Stimulated activated CD8-positive, alpha-beta memory T cell treated with anti-CD3 and anti-CD28 coated beads, Interleukin-4, amount 100 ng/mL, for 48 hours (primary cell): ENCODE results near the gene DEPP1.
A peak's percentile ranks its signal among the peaks of the same experiment; 100 is the strongest.

Experiments used
- DNase-seq: peaks from one replicate; pipeline ENCODE4 v3.0.0-alpha.2; 2020

DEPP1 gene

DNA sequence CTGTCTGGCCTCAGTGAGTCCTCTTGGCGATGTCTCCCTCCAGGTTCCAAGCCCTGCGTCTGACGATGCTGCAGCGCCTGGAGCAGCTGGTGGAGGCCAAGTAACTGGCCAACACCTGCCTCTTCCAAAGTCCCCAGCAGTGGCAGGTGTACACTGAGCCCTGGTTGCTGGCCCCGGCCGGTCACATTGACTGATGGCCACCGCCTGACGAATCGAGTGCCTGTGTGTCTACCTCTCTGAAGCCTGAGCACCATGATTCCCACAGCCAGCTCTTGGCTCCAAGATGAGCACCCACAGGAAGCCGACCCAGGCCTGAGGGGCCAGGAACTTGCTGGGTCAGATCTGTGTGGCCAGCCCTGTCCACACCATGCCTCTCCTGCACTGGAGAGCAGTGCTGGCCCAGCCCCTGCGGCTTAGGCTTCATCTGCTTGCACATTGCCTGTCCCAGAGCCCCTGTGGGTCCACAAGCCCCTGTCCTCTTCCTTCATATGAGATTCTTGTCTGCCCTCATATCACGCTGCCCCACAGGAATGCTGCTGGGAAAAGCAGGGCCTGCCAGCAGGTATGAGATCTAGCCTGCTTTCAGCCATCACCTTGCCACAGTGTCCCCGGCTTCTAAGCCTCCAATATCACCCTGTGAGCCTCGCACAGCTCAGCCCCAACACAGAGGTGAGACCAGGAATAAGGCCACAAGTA lies 14.8 kb upstream of the DEPP1 start:
- peak; percentile 11 for DNase-seq

DNA sequence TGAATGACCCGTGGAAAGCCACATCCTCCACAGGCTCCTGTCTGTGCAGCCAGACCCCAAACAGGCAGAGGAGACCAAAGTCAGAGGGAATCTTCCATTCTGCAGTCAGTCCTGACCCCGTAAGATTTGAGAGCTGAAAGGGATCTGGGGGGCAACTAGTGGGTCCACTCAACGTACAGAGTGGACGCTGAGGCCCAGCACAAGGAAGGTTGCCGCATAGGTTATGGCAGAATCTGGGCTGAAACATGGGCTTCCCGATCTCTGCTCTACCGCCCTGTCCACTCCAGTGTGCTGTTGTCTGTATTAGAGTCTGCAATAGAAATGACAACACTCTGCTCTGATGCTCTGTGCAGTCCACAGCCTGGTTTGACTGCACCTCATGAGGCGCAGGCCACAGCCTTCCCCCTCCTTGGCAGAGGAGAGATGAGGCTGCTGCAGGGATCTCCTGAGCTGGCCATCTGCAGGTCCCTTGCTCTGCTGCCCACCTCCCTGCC lies 14.2 kb upstream of the DEPP1 start:
- DNase-seq = no peak

DNA sequence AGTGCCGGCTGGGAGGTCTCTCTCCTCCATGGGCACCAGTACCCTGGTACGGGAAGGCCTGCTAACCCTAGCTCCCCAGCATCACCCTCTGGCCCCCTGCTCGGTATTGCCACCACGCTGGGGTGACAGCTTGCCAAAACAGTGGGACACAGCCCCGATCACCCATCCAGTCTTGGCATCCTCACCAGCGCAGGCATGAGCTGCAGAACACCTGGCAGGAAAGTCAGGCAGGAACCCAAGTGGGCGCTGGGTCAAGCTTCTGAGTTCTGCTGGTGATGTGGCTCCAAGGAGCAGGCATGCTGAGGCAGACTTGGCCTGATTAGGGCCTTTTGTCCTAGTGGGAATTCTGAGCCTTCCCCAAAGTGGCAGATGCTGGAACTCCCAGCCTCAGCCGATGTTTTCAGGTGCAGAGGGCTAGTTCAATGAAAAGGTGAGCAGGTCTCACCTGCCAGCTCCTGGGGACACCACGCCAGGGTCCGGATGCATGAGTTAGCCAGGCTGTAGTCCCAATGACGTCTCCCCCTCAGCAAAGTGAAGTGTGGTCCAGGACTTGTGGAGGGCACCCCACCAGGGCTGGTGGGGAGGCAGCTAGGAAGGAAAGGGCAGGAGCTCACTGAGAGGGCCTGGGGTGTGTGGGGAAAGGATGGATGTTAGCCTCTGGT lies 13.6 kb upstream of the DEPP1 start:
- DNase-seq = peak; percentile 14

DNA sequence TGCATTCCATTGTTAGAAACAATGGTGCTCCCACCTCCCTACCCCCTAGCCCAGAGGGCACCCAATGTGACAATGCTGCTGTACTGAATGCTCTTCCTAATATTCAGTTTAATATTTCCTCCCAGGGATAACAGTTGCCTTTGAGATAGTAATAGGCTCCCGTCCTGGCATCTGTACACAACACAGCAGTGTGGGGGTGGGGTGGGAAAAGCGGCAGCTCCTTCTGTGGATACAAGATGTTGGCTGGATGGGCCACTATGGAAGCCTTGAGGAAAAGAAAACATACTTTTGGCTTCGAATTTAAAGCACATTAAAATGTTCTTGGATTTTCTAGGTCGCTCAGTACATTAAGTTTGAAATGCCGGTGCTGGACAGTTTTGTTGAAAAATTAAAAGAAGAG lies 13.0 kb upstream of the DEPP1 start:
- DNase-seq = no peak

DNA sequence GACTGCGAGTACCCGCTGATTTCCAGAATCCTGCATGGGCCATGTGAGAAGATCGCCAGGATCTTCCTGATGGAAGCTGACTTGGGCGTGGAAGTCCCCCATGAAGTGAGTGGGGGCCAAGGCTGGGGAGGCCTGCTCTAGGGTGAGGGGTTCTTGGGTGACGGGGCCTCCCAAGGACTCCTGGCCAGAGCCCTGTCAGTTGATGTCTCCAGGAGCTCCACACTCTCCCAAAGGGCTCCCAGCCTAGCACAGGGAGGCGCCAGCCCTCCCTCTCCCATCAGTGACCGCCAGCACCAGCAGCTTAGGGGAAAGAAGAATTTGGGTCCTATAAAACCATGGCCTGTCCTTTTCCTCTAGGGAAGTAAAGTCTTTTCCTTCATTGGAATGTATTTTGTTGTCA lies 12.4 kb upstream of the DEPP1 start:
- DNase-seq = peak; percentile 18

DNA sequence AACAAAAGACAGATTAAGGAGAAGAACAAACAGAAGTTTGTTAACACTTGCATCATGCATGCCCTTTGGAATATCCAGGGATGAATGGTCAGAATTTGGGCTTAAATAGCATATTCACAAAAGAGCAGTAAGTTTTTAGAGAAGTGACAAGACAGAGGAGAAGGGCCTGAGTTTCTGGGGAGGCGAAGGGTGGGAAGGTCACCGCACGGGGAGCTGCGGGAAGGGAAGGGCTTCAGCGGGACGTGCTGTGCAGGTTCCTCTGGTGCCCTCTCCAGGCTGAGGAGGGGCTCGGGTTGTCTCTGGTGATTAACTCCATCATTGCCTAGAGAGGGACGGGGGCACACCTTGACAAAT lies 11.7 kb upstream of the DEPP1 start:
- DNase-seq = peak; percentile 19

DNA sequence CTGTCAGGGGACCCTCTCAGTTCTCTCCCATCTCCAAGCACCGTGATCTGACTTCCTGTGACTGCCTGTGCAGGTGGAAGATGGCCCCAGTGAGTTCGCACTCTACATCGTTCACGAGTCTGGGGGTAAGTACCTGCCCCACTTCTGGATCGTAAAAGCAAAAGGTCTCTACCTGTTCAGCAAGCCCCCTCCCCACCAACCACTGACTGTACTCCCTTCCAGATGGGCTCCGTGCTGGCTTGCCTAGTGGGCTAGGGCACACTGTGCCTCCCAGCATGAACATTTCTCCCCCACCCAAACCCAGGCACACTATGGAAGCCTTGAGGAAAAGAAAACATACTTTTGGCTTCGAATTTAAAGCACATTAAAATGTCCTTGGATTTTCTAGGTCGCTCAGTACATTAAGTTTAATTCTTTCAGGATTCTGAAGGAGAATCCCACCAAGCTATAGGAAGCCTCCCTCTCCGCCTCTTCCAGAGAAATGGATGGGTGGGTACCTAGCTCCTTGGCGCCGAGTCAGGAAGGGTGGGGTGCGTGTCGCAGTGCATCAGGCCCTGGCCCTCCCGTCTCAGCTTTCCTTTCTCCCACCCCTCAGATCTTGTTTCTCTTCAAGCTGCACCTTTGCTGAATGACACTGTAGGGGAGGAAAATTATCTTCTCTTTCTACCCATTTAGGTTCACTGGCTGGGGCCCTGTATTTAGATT lies 11.1 kb upstream of the DEPP1 start:
- peak; percentile 9 for DNase-seq

- peak; percentile 11 for DNase-seq
Measured at GRCh38 chr10:44988957-44989585, 10.5 kb upstream of the DEPP1 start.

GRCh38 chr10:44986670-44987069 lies 8.1 kb upstream of the DEPP1 start:
- DNase-seq = no peak

DNA sequence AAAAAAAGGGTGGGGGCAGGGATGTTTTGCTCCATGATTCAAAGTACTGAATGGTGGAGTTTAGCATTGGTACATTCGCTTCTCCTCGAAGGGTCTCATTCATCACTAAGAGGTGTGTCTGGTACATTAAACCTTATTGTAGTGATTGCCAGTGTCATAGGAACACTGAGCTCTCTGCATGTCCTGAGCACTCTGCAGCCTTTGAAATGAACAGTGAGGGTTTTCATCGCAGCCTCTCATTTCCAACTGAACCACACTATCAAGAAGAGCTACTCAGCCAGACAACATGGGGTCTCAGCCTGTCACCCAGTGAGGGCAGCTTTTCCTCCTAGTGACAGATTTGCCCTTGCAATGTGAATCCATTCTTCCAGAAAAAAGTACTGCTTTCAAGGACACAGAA lies 7.6 kb upstream of the DEPP1 start:
- no peak for DNase-seq

DNA sequence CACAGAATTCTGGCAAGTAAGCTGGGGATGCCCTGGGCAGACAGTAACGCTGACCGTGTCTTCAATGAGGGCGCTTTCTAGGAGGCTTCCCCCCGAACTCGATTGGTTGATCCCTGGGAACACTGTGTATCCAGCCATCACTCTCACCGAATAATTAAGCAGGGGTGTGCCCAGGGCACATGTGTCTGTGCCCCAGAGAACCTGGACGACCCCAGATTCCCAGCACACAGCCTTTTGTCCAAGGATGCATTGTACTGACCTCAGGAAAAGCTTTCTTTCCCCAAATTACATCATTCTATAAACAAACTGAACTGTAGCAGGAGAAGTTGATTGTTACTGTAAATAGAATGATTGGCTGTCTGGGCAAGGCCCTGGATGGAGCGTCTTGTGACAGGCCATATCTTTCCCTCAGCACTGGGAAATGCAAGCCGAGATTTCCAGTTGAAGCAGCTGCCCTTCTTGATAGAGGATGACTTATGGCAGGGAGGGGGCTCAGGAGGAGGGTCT lies 6.6 kb upstream of the DEPP1 start:
- no peak for DNase-seq

- no peak for DNase-seq
Measured at GRCh38 chr10:44984671-44985101, 6.1 kb upstream of the DEPP1 start.

- DNase-seq = no peak
Measured at GRCh38 chr10:44983895-44984278, 5.3 kb upstream of the DEPP1 start.

GRCh38 chr10:44983066-44983894 lies 4.7 kb upstream of the DEPP1 start:
- no peak for DNase-seq

DNA sequence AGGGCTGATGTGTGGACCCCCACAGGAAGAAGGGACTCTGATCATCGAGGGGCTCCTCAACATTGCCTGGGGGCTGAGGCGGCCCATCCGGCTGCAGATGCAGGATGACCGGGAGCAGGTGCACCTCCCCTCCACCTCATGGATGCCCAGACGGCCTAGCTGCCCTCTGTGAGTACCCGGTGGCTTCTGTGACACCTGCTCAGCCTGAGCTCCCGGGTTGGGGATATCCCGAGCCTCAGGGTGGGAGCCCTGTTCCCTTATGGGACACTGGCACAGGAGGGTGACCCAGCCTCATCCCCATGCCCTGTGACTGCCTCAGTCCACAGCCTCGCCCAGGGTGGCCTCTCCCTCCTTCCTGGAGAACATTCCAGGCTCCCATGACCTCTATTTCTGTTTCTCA lies 3.9 kb upstream of the DEPP1 start:
- no peak for DNase-seq

DNA sequence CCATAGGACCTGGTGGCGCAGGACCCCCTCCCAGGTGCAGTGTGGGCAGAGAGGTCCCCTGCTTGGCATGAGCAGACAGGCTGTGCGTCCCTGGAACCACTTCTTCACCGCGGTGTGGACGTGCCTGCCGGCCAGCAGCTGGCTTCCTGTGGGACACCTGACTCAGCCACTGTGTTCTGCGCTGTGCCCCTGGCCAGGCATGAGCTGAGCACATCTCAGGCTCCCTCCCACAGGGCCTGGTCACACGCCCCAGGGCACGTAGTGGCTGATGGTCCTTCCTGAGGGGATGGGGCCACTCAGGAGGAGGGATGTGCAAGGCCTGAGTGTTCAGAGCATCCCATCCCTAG lies 3.5 kb upstream of the DEPP1 start:
- DNase-seq = no peak

GRCh38 chr10:44981172-44982113 lies 2.8 kb upstream of the DEPP1 start:
- no peak for DNase-seq

GRCh38 chr10:44980309-44981171 lies 1.9 kb upstream of the DEPP1 start:
- DNase-seq = no peak

DNA sequence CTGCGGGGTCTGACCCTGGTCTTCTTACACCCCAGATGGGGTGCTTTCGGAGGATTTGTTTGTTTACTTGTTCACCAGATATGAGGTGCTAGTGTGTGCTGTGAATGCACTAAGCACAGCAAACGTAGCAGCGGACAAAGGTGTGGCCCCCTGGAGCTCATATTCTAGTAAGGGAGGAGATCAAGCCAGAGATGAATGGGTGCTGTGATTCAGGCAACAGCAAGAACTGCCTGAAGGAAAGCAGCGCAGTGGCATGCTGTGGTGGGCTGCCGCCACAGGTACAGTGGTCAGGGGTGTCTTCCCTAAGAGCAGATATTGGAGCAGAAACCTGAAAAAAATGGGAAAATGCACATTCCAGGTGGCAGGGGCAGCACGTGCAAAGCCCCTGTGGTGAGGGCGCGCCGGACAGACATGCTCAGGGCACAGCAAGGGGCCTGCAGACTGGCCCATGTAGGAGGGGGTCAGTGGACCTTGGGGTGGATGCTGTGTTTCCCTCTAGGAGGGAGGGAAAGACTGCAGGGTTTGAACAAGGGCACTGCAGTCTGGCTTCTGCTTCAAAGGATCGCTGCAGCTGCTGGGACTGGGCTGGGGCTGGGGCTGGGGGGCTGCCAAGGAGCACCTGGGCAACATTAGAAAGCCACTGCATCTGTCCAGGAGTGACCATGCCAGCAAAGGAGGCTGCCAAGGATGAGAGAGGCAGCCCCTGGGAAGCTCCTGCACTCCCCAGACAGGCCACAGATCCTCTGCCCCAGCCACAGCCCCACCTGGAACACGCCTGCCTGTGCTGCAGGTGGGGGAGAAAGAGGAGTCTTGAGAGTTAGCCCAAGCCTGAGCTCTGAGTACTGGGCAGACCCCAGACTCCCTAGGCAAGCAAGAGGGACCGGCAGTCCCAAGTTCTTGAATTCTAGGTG lies 927 bp upstream of the DEPP1 start:
- DNase-seq = no peak
